Measurements from ENCODE around the gene SIGLEC10. TPM values are rescaled to one million over a fixed set of nuclear protein-coding genes. Genes with fewer than 3 reads are reported as not detected.
"Not testable (repeated sequence)": the region's sequence is repeated elsewhere in the genome, so short reads cannot be mapped to it uniquely, and the experiment has no call there.

The SIGLEC10 gene
- total RNA-seq, 1 donor from 2014 or later = 0.40 TPM

- ATAC-seq (no peak), DNase-seq (no peak)
- intact Hi-C loops (cut with micrococcal nuclease) = no loop called here
These were observed 18.2 kb downstream of the SIGLEC10 start for GRCh38 chr19:51399231-51399630.

GRCh38 chr19:51398096-51398704, 19.2 kb downstream of the SIGLEC10 start:
- DNase-seq (no peak), ATAC-seq (no peak)
- intact Hi-C loops (cut with micrococcal nuclease) = no loop called here

GRCh38 chr19:51397453-51397852, 20.0 kb downstream of the SIGLEC10 start:
- DNase-seq; ATAC-seq; intact Hi-C loops (cut with micrococcal nuclease): not testable (repeated sequence)

- ATAC-seq = no peak
- intact Hi-C loops (cut with micrococcal nuclease) = no loop called here
- DNase-seq = no peak
These were observed 21.3 kb downstream of the SIGLEC10 start for GRCh38 chr19:51396175-51396574.

- intact Hi-C loops (cut with micrococcal nuclease) = no loop called here
- ATAC-seq = peak; percentile 99
- DNase-seq = peak; percentile 91
These were observed 23.2 kb downstream of the SIGLEC10 start for GRCh38 chr19:51394050-51394836.

- intact Hi-C loops (cut with micrococcal nuclease) = no loop called here
- ATAC-seq (no peak), DNase-seq (no peak)
These were observed 24.7 kb downstream of the SIGLEC10 start for GRCh38 chr19:51392701-51393100.

GRCh38 chr19:51391073-51391611, 26.3 kb downstream of the SIGLEC10 start:
- DNase-seq (no peak), ATAC-seq (no peak)
- intact Hi-C loops (cut with micrococcal nuclease) = no loop called here

- intact Hi-C loops (cut with micrococcal nuclease) = no loop called here
- ATAC-seq (no peak), DNase-seq (no peak)
These were observed 28.3 kb downstream of the SIGLEC10 start for GRCh38 chr19:51389143-51389542.

GRCh38 chr19:51387924-51388389, 29.5 kb downstream of the SIGLEC10 start, which contains the start of gene LIM2:
Gene LIM2, minus strand, starts transcription at chr19:51387974. Its CDS starts 531 bp downstream, at chr19:51387443.
- DNase-seq (no peak), ATAC-seq (no peak)
- intact Hi-C loops (cut with micrococcal nuclease) = no loop called here

GRCh38 chr19:51386882-51387520, 30.4 kb downstream of the SIGLEC10 start:
- intact Hi-C loops (cut with micrococcal nuclease) = no loop called here
- ATAC-seq (no peak), DNase-seq (no peak)

- ATAC-seq (no peak), DNase-seq (no peak)
- intact Hi-C loops (cut with micrococcal nuclease) = no loop called here
These were observed 35.4 kb downstream of the SIGLEC10 start for GRCh38 chr19:51382004-51382403.

GRCh38 chr19:51380379-51380778, 37.1 kb downstream of the SIGLEC10 start:
- intact Hi-C loops (cut with micrococcal nuclease) = no loop called here
- ATAC-seq (no peak), DNase-seq (no peak)

GRCh38 chr19:51377422-51377821, 40.0 kb downstream of the SIGLEC10 start:
- no peak for DNase-seq
- intact Hi-C loops (cut with micrococcal nuclease) = no loop called here
- ATAC-seq = no peak

- intact Hi-C loops (cut with micrococcal nuclease) = no loop called here
- DNase-seq = no peak
- no peak for ATAC-seq
These were observed 41.8 kb downstream of the SIGLEC10 start for GRCh38 chr19:51375504-51376221.

GRCh38 chr19:51372649-51373504, 44.6 kb downstream of the SIGLEC10 start, which contains the start of gene NKG7:
Gene NKG7, minus strand, starts transcription at chr19:51372654. Its CDS starts 119 bp downstream, at chr19:51372535.
- no peak for DNase-seq
- no peak for ATAC-seq
- intact Hi-C loops (cut with micrococcal nuclease) = no loop called here

GRCh38 chr19:51372021-51372648, 45.3 kb downstream of the SIGLEC10 start:
- no peak for DNase-seq
- ATAC-seq = no peak
- intact Hi-C loops (cut with micrococcal nuclease) = no loop called here

GRCh38 chr19:51371186-51371690, 46.2 kb downstream of the SIGLEC10 start:
- intact Hi-C loops (cut with micrococcal nuclease) = no loop called here
- DNase-seq = no peak

GRCh38 chr19:51370230-51370629, 47.2 kb downstream of the SIGLEC10 start:
- DNase-seq = no peak
- intact Hi-C loops (cut with micrococcal nuclease) = no loop called here
- ATAC-seq = no peak

More at GRCh38 chr19:51371186-51371690, 46.2 kb downstream of the SIGLEC10 start:
- ATAC-seq = no peak

Measured in left ventricle myocardium superior (tissue), 1 donor.